Thyroid gland (tissue), 4 donors: ENCODE results near the gene TBC1D23. TPM values are rescaled to one million over a fixed set of nuclear protein-coding genes. Genes with fewer than 3 reads are reported as not detected.
"Not testable (repeated sequence)": the region's sequence is repeated elsewhere in the genome, so short reads cannot be mapped to it uniquely, and the experiment has no call there.

Source experiments
- DNase-seq, 2 donors: peaks; one replicate each; pipeline ENCODE4 v3.0.0-alpha.2; 2019
- H3K27ac ChIP-seq, 3 donors: fragments of 200-600 bp; sonication (generic); 1 replicate in 2 of 3; 2 replicates in 1 of 3; pipeline ENCODE4 v1.5.1; 2016 to 2019; ENCODE audit warnings: mild to moderate bottlenecking in 1 of 3, moderate library complexity in 1 of 3
- H3K27me3 ChIP-seq: fragments of 200-600 bp; sonication (generic); one replicate; pipeline ENCODE4 v1.5.1; 2019
- H3K36me3 ChIP-seq, 2 donors: fragments of 200-600 bp; sonication (generic); one replicate each; pipeline ENCODE4 v1.5.1; 2016 to 2019
- H3K4me1 ChIP-seq, 2 donors: fragments of 200-600 bp; sonication (generic); one replicate each; pipeline ENCODE4 v1.5.1; 2017 to 2019
- H3K4me3 ChIP-seq, 3 donors: fragments of 200-600 bp; sonication (generic); replicated peaks in 1 of 3; 1 replicate in 2 of 3; 2 replicates in 1 of 3; pipeline ENCODE4 v1.5.1; 2016; ENCODE audit warnings: mild to moderate bottlenecking in 1 of 3
- H3K9me3 ChIP-seq: fragments of 200-600 bp; sonication (generic); one replicate; pipeline ENCODE4 v1.5.1; 2017
- POLR2A ChIP-seq, 2 donors: fragments of 450-650 bp; IDR thresholded peaks; one replicate each; pipeline ENCODE4 v1.6.1; 2017; ENCODE audit warnings: antibody characterized with exemption in 2 of 2, mild to moderate bottlenecking in 2 of 2, moderate library complexity in 1 of 2
- WGBS, 2 donors: methylation state at CpG; one replicate each; pipeline ENCODE4 v1.1.5; 2017; 5-methylcytosine and 5-hydroxymethylcytosine counted together
- intact Hi-C: fragments of 100-400 bp; cut with DNase I; formaldehyde crosslinking; loops from one replicate; pipeline ENCODE4 v1.15.1; 2023
- total RNA-seq, 4 donors: library from RNA; depleted of rRNA; stranded (reverse); fragments of >200 nt; gene quantifications; one replicate each; pipeline ENCODE4 v1.2.3, GENCODE V29; 2016
- TF ChIP-seq, protein P1 (sequence below), 6 experiments: fragments of 200-600 bp in 3 of 6; fragments of 450-650 bp in 3 of 6; sonication (generic) in 3 of 6; IDR thresholded peaks; one replicate each; pipeline ENCODE4 v1.5.1; 2016 to 2019; ENCODE audit warnings: antibody characterized with exemption in 6 of 6, mild to moderate bottlenecking in 2 of 6, inconsistent platforms in 1 of 6, moderate library complexity in 1 of 6

Gene TBC1D23
- total RNA-seq, 4 donors from 2014 or later: 35.9 to 104 (median 63.7) TPM

DNA sequence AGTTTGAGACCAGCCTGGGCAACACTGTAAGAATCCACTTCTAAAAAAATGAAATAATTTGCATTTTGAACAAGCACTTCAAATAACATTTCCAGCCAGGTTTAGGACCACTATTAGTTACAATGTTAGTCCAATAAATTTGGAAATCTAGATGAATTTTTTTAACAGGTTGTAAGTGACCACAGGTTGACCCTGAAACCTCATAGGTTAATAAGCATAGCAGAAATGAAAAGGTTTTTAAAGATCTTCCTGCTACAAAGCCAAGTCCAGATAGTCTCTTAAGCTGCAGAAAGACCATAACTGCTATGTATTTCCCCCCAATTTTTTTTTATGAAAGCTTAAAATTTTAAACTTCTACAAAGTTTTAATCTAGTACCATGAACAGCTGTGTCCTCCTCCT, 72.3 kb downstream of the TBC1D23 start:
- TF ChIP-seq, protein P1, sequence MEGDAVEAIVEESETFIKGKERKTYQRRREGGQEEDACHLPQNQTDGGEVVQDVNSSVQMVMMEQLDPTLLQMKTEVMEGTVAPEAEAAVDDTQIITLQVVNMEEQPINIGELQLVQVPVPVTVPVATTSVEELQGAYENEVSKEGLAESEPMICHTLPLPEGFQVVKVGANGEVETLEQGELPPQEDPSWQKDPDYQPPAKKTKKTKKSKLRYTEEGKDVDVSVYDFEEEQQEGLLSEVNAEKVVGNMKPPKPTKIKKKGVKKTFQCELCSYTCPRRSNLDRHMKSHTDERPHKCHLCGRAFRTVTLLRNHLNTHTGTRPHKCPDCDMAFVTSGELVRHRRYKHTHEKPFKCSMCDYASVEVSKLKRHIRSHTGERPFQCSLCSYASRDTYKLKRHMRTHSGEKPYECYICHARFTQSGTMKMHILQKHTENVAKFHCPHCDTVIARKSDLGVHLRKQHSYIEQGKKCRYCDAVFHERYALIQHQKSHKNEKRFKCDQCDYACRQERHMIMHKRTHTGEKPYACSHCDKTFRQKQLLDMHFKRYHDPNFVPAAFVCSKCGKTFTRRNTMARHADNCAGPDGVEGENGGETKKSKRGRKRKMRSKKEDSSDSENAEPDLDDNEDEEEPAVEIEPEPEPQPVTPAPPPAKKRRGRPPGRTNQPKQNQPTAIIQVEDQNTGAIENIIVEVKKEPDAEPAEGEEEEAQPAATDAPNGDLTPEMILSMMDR (IDR thresholded peaks at IDR 0.05): no peak
- no peak for TF ChIP-seq POLR2A (IDR thresholded peaks at IDR 0.05)
- Histone ChIP-seq H3K27me3 (no peaks in the 10 kb centered on the region), H3K4me1 (peaks cover 4 to 7% of the 10 kb centered on the region in 2 donors), H3K4me3 (no peak overlapping the region), H3K27ac (no peak overlapping the region), H3K36me3 (no peaks in the 10 kb centered on the region), H3K9me3 (no peaks in the 10 kb centered on the region)
- intact Hi-C loops: no loop called here
- DNase-seq: no peak

DNA sequence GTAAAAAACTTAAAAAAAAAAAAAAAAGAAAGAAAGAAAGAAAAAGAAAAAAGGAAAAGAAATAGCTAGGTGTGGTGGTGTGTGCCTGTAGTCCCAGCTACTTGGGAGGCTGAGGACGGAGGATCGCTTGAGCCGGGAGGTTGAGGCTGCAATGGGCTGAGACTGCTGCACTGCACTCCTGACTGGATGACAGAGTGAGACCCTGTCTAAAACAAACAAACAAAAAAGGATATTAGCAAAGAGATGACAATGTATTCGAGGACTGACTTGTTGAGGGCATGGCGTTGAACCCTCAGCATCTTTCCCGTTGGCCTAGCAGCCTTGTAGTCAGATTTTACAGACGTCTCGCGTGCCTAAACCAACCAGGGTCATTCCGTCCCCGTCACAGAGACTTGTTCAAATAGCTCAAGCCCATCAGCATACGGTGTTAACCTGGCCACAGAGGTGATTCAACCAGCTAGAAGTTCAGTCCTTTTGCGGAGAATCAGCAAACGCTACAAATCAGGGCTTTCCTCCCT, 73.2 kb downstream of the TBC1D23 start:
- intact Hi-C loops: no loop called here
- Histone ChIP-seq H3K27ac (peak overlapping the region; percentile 67 to 79 (median 79)), H3K9me3 (no peaks in the 10 kb centered on the region), H3K4me3 (peak overlapping the region; percentile 56 to 61 (median 60)), H3K27me3 (no peaks in the 10 kb centered on the region), H3K4me1 (peaks cover 4 to 7% of the 10 kb centered on the region in 2 donors), H3K36me3 (no peaks in the 10 kb centered on the region)
- peak; percentile 14 to 21 for DNase-seq
- TF ChIP-seq, protein P1 (IDR thresholded peaks at IDR 0.05): no peak
- TF ChIP-seq POLR2A (IDR thresholded peaks at IDR 0.05): no peak
- WGBS, 2 donors: 36 to 40% methylated on average over 14 of the region's 14 CpGs

DNA sequence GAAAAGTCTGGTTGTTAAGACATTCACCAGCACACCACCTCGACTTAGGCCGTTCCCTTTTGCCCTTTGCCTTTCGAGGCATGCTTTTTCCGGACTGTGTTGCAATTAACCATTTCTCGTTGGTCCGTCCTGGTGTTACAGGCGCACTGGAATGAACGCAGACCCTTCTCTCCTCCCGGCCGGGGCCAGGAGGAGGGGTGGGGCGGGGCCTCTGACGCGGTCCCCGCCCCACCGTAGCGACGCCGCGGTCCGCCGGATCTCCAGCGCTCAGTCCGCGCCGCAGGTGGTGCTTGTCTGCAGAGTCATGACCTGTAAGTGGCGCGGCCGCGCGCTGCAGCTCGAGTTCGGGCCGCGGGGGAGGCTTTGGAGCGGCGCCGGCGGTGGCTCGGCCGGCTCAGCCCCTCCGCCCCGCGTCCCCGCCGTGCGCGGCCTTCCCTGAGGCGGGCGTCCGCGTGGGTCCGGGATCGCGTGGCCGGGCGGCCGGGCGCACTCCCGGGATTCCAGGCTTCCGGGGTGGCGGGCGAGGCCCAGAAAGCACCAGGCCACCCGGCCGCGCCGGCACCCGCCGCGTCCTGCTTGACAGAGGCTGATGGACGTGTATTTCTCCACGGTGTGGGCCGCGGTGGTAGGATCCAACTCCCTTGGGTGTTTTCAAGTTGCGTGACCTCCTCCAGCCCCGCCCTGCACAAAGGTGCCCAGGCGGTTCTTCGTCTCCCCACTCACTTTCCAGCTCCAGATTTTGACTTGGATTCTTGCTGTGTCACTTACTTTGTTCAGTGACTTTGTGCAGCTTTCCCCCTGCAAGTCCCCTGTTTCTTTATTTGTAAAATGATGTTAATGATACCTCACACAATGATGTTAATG, 73.9 kb downstream of the TBC1D23 start, which contains the start of gene NIT2:
TSS of gene NIT2 (plus strand) at position 270 of the 864 bp plus-strand sequence. CDS start at position 305, 35 bp downstream.
- intact Hi-C loops: no loop called here
- Histone ChIP-seq H3K4me1 (peaks cover 4 to 7% of the 10 kb centered on the region in 2 donors), H3K36me3 (peaks cover 3 to 4% of the 10 kb centered on the region in 2 donors), H3K27ac (peak within 1 kb of the TSS; percentile 67 to 79 (median 79)), H3K4me3 (peak within 1 kb of the TSS; percentile 56 to 61 (median 60)), H3K27me3 (no peaks in the 10 kb centered on the region), H3K9me3 (no peaks in the 10 kb centered on the region)
- DNase-seq: peak; percentile 91
- TF ChIP-seq, protein P1 (IDR thresholded peaks at IDR 0.05): peak in 1 of 6 experiments; percentile 19
- peak in 1 of 2 donors; percentile 80 for TF ChIP-seq POLR2A (IDR thresholded peaks at IDR 0.05)
- WGBS, 2 donors: 0 to 1% methylated on average over 14 to 32 of the region's 77 CpGs

DNA sequence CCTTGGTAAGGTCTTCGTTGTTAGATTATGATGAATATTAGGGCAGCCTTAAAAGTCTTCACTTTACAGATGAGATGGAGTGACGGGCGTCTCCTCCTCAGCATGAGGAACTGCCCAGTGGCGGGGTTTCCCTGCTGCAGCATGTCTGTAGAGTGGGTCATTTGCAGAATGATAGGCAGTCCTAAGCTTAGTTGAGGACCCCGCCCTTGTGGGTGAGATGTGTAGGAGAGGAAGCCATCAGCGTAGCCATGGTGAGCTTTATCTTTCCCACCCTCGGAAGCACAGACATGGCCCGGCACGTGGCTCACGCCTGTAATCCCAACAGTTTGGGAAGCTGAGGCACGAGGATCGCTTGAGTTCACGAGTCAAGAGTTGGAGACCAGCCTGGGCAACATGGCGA, 74.6 kb downstream of the TBC1D23 start:
- Histone ChIP-seq H3K36me3 (peaks cover 8% of the 10 kb centered on the region in 2 donors), H3K27ac (peak overlapping the region in 2 of 3 donors; percentile 67 to 79), H3K9me3 (no peaks in the 10 kb centered on the region), H3K4me3 (peak overlapping the region in 2 of 3 donors; percentile 56 to 61), H3K27me3 (no peaks in the 10 kb centered on the region), H3K4me1 (peaks cover 4 to 7% of the 10 kb centered on the region in 2 donors)
- WGBS, 2 donors: 84 to 86% methylated on average over 11 to 13 of the region's 14 CpGs
- intact Hi-C loops: no loop called here
- no peak for DNase-seq
- no peak for TF ChIP-seq POLR2A (IDR thresholded peaks at IDR 0.05)
- TF ChIP-seq, protein P1 (IDR thresholded peaks at IDR 0.05): no peak

DNA sequence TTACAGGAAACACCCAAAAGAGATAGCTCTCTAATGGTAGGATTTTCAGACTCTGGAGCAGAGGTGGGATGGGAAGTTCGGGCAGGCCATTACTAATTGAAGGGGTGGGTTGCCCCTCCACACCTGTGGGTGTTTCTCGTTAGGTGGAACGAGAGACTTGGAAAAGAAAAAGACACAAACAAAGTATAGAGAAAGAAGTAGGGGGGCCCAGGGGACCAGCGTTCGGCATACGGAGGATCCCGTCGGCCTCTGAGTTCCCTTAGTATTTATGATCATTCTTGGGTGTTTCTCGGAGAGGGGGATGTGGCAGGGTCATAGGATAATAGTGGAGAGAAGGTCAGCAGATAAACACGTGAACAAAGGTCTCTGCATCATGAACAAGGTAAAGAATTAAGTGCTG, 75.4 kb downstream of the TBC1D23 start:
- H3K9me3 ChIP-seq, intact Hi-C loops, H3K27ac ChIP-seq, DNase-seq, H3K4me3 ChIP-seq, H3K4me1 ChIP-seq, H3K27me3 ChIP-seq: not testable (repeated sequence)
- 94 to 95% methylated on average over 10 of the region's 10 CpGs for WGBS, 2 donors
- peaks cover 11 to 13% of the 10 kb centered on the region in 2 donors for H3K36me3 ChIP-seq
